HG03280 (cell line): ENCODE results near the gene IGFLR1.

Experiments used
- ATAC-seq: cut with Tn5 transposase; IDR thresholded peaks from one replicate; pipeline ENCODE4 v1.9.1; 2021; ENCODE audit warnings: mild to moderate bottlenecking, moderate library complexity; ENCODE audit not compliant: unreplicated experiment

IGFLR1 gene

GRCh38 chr19:35742121-35742724 is at the start of gene IGFLR1:
TSS of gene IGFLR1 (minus strand) at chr19:35742452. CDS start at chr19:35741180, 1,272 bp downstream.
- ATAC-seq: no peak

- ATAC-seq: no peak
Observed at GRCh38 chr19:35791814-35792279, 49.6 kb upstream of the IGFLR1 start.

DNA sequence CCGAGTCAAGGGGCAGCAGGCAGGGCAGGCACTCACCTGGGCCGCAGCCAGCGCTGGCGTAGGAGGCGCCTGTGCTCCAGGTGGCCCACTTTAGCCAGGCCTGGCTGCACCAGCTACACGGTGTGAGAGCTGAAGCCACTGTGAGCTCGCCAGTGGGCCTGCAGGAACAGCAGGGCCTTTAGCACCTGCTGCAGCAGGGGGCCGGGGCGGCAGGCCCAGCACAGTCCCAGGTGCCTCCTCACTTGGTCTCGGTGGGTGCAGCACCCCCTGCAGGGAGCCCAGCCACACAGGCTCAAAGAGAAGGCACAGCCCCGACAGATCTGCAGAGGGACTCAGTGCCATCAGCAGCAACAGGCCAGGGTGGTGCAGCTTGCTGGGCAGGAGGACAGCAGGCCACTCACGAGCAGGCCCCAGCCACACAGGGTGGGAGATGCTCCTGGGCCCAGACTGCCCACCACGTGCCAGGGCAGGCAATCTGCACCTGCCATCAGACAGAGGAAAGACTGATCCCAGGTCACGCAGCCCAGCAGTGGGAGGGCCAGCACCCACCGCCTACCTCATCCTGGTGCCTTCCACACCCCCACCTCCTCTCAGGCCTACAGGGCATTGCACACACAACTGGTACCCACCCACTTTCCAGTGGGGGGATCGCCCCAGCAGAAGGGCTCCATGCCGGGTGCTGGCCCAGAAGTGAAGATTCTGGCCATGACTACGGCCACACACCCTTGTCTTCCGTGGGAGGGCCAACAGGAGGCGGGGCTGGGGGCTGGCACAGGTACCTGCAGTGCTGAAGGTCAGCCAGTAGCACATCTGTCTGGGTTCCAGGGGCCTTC is 48.9 kb upstream of the IGFLR1 start:
- ATAC-seq: no peak

- ATAC-seq: no peak
Observed at GRCh38 chr19:35789978-35790944, 48.0 kb upstream of the IGFLR1 start.

DNA sequence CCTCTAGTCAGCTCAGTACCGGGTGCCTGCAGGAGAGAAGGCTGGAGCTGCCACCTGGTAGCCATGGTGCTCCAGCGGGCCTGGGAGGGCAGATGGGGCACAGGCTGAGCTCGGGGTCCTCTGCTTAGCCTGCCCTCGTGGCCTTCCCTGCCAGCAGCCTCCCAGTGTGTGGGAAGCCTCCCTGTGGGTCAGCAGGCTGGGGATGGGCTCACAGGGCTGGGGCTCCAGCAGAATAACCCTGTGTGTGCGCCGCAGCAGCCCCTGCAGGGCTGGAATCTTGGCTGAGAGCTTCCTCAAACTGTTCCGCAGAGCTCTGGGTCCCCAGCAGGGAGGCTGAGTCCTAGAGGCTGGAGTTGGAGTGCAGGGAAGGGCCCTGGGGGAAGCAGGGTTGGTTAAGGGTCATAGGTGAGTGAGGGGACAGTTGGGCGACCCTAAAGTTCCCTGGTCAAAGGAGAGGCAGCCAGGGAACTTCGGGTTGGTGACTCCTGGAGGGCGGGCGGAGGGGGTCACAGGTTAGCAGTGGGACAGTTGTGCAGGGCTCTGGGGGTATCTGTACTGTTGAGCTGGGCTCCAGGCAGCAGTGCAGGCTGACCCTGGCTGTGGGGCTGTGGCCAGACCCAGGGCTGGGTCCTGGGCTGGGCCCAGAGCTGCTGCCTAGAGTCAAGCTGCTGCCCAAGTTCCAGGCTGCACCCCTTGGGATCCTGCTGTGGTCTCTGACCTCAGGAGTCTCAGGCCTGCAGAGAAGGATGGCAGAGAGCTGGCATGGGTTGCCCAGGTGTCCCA is 47.1 kb upstream of the IGFLR1 start:
- ATAC-seq: no peak

DNA sequence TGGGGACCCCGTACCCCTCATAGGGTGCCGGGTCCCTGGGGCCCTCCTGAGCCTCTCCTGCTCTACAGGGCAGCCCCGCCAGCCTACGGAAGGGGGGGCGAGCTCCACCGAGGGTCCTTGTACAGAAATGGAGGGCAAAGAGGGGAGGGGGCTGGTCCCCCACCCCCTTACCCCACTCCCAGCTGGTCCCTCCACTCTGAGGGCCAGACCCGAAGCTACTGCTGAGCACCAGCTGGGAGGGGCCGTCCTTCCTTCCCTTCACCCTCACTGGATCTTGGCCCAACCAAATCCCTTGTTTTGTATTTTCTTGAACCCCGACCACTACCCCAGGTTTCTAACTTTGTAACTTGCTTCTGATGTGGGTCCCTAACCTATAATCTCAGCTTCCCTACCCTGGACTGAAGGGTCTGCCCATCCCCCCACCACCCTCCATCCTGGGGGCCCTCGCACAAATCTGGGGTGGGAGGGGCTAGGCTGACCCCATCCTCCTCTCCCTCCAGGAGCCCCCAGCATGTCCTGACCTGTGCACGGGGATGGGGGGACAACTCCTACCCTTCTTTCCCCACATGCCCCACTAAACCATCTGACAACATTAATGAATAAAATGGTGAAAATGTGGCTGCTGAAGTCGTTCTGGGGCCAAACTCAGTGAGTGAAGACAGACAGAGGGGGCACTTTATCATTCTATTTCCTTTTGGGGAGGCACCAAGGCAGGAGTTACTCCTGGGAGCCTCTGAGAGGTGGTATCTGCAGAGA is 46.1 kb upstream of the IGFLR1 start:
- no peak for ATAC-seq

DNA sequence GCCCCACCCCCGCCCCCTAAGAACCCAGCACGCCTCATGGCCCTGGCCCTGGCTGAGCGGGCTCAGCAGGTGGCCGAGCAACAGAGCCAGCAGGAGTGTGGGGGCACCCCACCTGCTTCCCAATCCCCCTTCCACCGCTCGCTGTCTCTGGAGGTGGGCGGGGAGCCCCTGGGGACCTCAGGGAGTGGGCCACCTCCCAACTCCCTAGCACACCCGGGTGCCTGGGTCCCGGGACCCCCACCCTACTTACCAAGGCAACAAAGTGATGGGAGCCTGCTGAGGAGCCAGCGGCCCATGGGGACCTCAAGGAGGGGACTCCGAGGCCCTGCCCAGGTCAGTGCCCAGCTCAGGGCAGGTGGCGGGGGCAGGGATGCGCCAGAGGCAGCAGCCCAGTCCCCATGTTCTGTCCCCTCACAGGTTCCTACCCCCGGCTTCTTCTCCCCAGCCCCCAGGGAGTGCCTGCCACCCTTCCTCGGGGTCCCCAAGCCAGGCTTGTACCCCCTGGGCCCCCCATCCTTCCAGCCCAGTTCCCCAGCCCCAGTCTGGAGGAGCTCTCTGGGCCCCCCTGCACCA is 45.1 kb upstream of the IGFLR1 start:
- no peak for ATAC-seq

DNA sequence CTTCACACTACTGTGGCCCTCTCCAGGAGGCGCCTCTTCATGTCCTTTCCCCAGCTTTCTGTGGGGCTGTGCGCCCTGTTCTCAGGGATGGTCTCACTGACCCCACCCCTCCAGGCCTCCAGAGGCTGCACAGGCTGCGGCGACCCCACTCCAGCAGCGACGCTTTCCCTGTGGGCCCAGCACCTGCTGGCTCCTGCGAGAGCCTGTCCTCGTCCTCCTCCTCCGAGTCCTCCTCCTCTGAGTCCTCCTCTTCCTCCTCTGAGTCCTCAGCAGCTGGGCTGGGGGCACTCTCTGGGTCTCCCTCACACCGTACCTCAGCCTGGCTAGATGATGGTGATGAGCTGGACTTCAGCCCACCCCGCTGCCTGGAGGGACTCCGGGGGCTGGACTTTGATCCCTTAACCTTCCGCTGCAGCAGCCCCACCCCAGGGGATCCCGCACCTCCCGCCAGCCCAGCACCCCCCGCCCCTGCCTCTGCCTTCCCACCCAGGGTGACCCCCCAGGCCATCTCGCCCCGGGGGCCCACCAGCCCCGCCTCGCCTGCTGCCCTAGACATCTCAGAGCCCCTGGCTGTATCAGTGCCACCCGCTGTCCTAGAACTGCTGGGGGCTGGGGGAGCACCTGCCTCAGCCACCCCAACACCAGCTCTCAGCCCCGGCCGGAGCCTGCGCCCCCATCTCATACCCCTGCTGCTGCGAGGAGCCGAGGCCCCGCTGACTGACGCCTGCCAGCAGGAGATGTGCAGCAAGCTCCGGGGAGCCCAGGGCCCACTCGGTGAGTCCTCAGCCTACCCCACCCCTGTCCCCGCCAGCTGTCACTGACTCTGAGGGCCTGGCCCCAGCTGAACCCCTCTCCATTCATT is 44.3 kb upstream of the IGFLR1 start:
- ATAC-seq: no peak

GRCh38 chr19:35785339-35785627 is 43.0 kb upstream of the IGFLR1 start:
- no peak for ATAC-seq

- ATAC-seq: no peak
Observed at GRCh38 chr19:35784503-35785338, 42.5 kb upstream of the IGFLR1 start.

DNA sequence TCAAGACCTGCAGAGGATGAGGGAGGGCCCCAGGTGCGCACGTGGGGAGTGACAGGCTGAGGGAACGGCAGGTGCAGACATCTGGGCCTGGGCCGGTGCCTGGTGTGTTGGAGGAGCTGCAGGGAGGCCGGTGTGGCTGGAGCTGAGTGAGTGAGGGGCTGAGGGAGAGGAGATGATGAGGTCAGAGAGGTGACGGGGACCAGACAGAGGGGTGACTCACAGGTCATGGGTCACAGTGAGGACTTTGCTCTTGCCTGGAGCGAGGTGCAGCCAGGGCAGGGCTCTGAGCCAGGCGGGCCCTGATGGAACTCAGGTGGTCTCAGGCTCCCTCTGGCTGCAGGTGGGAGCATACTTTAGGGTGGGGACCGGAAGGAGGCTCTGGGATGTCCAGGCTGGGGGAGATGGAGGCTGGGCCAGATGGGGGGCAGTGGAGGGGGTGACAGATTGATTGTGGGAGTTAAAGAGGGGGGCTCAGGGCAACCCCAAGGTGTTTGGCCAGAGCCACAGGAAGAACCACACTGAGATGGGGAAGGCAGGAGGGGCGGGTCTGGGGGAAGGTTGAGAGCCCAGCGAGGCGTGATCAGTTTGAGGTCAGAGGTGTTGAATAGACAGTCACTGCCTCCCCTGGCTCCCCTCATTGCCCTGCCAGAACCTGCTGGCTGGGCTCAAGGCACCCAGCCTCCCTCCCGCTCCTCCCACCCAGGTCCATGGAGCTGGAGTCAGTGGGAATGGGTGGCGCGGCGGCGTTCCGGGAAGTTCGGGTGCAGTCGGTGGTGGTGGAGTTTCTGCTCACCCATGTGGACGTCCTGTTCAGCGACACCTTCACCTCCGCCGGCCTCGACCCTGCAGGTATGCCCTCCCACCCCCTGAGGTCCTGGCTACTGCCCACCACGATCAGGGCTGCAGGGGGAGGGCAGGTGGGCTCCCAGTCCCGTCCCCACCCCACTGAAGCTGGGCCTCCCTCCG is 41.5 kb upstream of the IGFLR1 start:
- no peak for ATAC-seq

GRCh38 chr19:35782589-35782988 is 40.3 kb upstream of the IGFLR1 start:
- no peak for ATAC-seq

- no peak for ATAC-seq
Observed at GRCh38 chr19:35781650-35782049, 39.4 kb upstream of the IGFLR1 start.

DNA sequence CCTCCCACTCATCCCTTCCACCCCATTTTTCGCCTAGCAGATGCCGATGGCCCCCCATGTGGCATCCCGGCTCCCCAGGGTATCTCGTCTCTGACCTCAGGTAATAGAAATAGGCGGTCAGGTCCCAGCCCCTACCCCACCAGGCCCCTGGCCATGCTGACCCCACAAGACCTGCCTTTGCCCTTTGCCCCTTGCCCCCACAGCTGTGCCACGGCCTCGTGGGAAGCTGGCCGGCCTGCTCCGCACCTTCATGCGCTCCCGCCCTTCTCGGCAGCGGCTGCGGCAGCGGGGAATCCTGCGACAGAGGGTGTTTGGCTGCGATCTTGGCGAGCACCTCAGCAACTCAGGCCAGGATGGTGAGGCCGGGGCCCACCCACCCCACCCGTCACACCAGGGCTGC is 38.5 kb upstream of the IGFLR1 start:
- no peak for ATAC-seq

DNA sequence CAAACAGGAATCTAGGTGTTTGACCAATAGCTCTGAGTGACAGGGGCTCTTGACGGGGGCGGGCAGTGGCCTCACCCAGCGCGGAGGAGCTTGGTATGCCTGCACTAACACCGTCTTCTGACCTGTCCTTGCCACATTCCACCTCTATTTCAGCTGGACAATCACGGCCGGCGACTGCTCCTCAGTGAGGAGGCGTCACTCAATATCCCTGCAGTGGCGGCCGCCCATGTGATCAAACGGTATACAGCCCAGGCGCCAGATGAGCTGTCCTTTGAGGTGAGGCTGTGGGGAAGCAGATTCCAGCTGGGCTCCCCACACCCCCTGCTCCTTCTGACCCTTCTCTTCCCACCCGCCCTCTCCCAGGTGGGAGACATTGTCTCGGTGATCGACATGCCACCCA is 37.8 kb upstream of the IGFLR1 start:
- ATAC-seq: no peak

- ATAC-seq: no peak
Observed at GRCh38 chr19:35779033-35779432, 36.8 kb upstream of the IGFLR1 start.

DNA sequence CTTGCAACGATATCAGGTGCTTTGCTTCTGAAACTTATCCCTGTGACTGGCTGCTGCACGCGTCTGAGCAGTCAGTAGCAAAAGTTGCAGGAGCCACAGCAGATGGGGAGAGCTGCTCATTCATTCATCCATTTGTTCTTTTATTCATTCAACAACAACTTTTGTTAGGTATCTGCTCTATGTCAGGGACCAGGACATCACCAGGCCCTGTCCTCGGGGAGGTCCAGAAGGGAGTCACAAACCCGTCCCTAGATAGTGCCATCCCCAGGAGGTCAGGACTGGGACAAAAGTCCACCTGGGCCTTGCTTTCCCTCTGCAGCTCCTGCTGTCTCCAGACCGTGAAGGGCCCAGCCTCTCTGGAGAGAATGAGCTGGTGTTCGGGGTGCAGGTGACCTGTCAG is 35.7 kb upstream of the IGFLR1 start:
- ATAC-seq: no peak
